ENCODE data around the gene GNB1.

Gene GNB1

GRCh38 chr1:1761504-1762376 is 129.1 kb downstream of the GNB1 start:
- no peak overlapping the region for H2AFZ ChIP-seq (ENCODE audit: low read length)
- H3K4me2 ChIP-seq (ENCODE audit: low read length), result no peak overlapping the region
- no peaks in the 10 kb centered on the region for H3K9me2 ChIP-seq (ENCODE audit: low read depth, low read length)
- TF ChIP-seq, protein P1, sequence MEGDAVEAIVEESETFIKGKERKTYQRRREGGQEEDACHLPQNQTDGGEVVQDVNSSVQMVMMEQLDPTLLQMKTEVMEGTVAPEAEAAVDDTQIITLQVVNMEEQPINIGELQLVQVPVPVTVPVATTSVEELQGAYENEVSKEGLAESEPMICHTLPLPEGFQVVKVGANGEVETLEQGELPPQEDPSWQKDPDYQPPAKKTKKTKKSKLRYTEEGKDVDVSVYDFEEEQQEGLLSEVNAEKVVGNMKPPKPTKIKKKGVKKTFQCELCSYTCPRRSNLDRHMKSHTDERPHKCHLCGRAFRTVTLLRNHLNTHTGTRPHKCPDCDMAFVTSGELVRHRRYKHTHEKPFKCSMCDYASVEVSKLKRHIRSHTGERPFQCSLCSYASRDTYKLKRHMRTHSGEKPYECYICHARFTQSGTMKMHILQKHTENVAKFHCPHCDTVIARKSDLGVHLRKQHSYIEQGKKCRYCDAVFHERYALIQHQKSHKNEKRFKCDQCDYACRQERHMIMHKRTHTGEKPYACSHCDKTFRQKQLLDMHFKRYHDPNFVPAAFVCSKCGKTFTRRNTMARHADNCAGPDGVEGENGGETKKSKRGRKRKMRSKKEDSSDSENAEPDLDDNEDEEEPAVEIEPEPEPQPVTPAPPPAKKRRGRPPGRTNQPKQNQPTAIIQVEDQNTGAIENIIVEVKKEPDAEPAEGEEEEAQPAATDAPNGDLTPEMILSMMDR (IDR thresholded peaks at IDR 0.05; ENCODE audit: low read length), result no peak
- TF ChIP-seq EZH2 (IDR thresholded peaks at IDR 0.05; ENCODE audit: borderline replicate concordance, low read length), result no peak
- H3K36me3 ChIP-seq (ENCODE audit: insufficient read depth, low read length), result peaks cover 95% of the 10 kb centered on the region
- peaks cover 25% of the 10 kb centered on the region for H3K79me2 ChIP-seq (ENCODE audit: insufficient read depth, low read length)
- H4K20me1 ChIP-seq (ENCODE audit: insufficient read depth, low read length), result no peaks in the 10 kb centered on the region
- H3K9ac ChIP-seq (ENCODE audit: low read length), result no peak overlapping the region
- H3K9me3 ChIP-seq (ENCODE audit: low read length), result no peaks in the 10 kb centered on the region
- peaks cover 4% of the 10 kb centered on the region for H3K4me1 ChIP-seq (ENCODE audit: insufficient read depth, low read length, severe bottlenecking)
- no peaks in the 10 kb centered on the region for H3K27me3 ChIP-seq (ENCODE audit: insufficient read depth, low read length)
- no peaks in the 10 kb centered on the region for H3F3A ChIP-seq (ENCODE audit: insufficient read depth, low read length)
- H3K4me3 ChIP-seq (ENCODE audit: low read depth, low read length, poor library complexity, severe bottlenecking), result no peak overlapping the region
- no peak overlapping the region for H3K27ac ChIP-seq (ENCODE audit: low read depth, low read length, poor library complexity, severe bottlenecking)

- H3K9ac ChIP-seq (ENCODE audit: low read length), result no peak overlapping the region
- no peaks in the 10 kb centered on the region for H3K27me3 ChIP-seq (ENCODE audit: insufficient read depth, low read length)
- H3K36me3 ChIP-seq (ENCODE audit: insufficient read depth, low read length), result peaks cover 96% of the 10 kb centered on the region
- H3K9me3 ChIP-seq (ENCODE audit: low read length), result no peaks in the 10 kb centered on the region
- TF ChIP-seq, protein P1 (IDR thresholded peaks at IDR 0.05; ENCODE audit: low read length), result no peak
- TF ChIP-seq EZH2 (IDR thresholded peaks at IDR 0.05; ENCODE audit: borderline replicate concordance, low read length), result no peak
- no peaks in the 10 kb centered on the region for H3F3A ChIP-seq (ENCODE audit: insufficient read depth, low read length)
- H3K27ac ChIP-seq (ENCODE audit: low read depth, low read length, poor library complexity, severe bottlenecking), result no peak overlapping the region
- no peak overlapping the region for H2AFZ ChIP-seq (ENCODE audit: low read length)
- H3K9me2 ChIP-seq (ENCODE audit: low read depth, low read length), result no peaks in the 10 kb centered on the region
- H3K4me3 ChIP-seq (ENCODE audit: low read depth, low read length, poor library complexity, severe bottlenecking), result no peak overlapping the region
- no peak overlapping the region for H3K4me2 ChIP-seq (ENCODE audit: low read length)
- H3K79me2 ChIP-seq (ENCODE audit: insufficient read depth, low read length), result peaks cover 14% of the 10 kb centered on the region
- H4K20me1 ChIP-seq (ENCODE audit: insufficient read depth, low read length), result no peaks in the 10 kb centered on the region
- H3K4me1 ChIP-seq (ENCODE audit: insufficient read depth, low read length, severe bottlenecking), result peaks cover 4% of the 10 kb centered on the region
Measured at GRCh38 chr1:1760715-1761114, 130.2 kb downstream of the GNB1 start.

GRCh38 chr1:1760345-1760650 is 130.6 kb downstream of the GNB1 start:
- Histone ChIP-seq H3K27ac (ENCODE audit: low read depth, low read length, poor library complexity, severe bottlenecking) (no peak overlapping the region), H4K20me1 (ENCODE audit: insufficient read depth, low read length) (no peaks in the 10 kb centered on the region), H3K27me3 (ENCODE audit: insufficient read depth, low read length) (no peaks in the 10 kb centered on the region), H3K79me2 (ENCODE audit: insufficient read depth, low read length) (peaks cover 10% of the 10 kb centered on the region), H3K9me2 (ENCODE audit: low read depth, low read length) (no peaks in the 10 kb centered on the region), H3K4me2 (ENCODE audit: low read length) (no peak overlapping the region), H3K9me3 (ENCODE audit: low read length) (no peaks in the 10 kb centered on the region), H3K4me1 (ENCODE audit: insufficient read depth, low read length, severe bottlenecking) (peaks cover 4% of the 10 kb centered on the region), H3K9ac (ENCODE audit: low read length) (no peak overlapping the region), H3F3A (ENCODE audit: insufficient read depth, low read length) (no peaks in the 10 kb centered on the region), H2AFZ (ENCODE audit: low read length) (no peak overlapping the region), H3K36me3 (ENCODE audit: insufficient read depth, low read length) (peaks cover 97% of the 10 kb centered on the region), H3K4me3 (ENCODE audit: low read depth, low read length, poor library complexity, severe bottlenecking) (no peak overlapping the region)
- no peak for TF ChIP-seq EZH2 (IDR thresholded peaks at IDR 0.05; ENCODE audit: borderline replicate concordance, low read length)
- TF ChIP-seq, protein P1 (IDR thresholded peaks at IDR 0.05; ENCODE audit: low read length), result no peak
